GM12865 (cell line): ENCODE results near the gene SULT1E1.

ENCODE experiments used
- DNase-seq: peaks from one replicate; pipeline ENCODE4 v3.0.0; 2010; ENCODE audit warnings: low read depth
- H3K4me3 ChIP-seq: 2 replicates; pipeline ENCODE4 v1.5.1; 2011; ENCODE audit warnings: mild to moderate bottlenecking, low read depth, low read length, control low read depth
- TF ChIP-seq, protein P1 (sequence below): IDR thresholded peaks from 2 replicates; pipeline ENCODE4 v1.5.1; 2011; ENCODE audit warnings: low read length, control low read depth, low read depth, inconsistent platforms; ENCODE audit not compliant: insufficient read depth; ENCODE audit errors: missing control alignments

SULT1E1 gene

DNA sequence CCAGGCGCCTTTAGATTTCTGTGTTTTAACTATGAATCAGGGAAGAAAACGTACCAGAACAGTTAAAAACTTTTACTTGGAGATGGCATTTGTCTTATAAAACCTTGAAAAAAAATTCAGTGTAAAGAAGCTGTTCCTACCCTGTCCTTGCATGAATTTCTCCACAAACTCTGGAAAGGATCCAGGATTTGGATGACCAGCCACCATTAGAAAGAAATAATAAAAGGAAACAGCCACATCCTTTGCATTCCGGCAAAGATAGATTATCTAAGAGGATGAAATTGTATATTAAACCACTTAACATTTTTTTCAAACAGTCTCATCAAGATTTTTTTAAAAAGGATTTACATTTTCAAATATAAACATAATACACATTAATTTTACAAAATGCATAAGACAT, 10.6 kb downstream of the SULT1E1 start:
- no peak overlapping the region for H3K4me3 ChIP-seq
- TF ChIP-seq, protein P1, sequence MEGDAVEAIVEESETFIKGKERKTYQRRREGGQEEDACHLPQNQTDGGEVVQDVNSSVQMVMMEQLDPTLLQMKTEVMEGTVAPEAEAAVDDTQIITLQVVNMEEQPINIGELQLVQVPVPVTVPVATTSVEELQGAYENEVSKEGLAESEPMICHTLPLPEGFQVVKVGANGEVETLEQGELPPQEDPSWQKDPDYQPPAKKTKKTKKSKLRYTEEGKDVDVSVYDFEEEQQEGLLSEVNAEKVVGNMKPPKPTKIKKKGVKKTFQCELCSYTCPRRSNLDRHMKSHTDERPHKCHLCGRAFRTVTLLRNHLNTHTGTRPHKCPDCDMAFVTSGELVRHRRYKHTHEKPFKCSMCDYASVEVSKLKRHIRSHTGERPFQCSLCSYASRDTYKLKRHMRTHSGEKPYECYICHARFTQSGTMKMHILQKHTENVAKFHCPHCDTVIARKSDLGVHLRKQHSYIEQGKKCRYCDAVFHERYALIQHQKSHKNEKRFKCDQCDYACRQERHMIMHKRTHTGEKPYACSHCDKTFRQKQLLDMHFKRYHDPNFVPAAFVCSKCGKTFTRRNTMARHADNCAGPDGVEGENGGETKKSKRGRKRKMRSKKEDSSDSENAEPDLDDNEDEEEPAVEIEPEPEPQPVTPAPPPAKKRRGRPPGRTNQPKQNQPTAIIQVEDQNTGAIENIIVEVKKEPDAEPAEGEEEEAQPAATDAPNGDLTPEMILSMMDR, result no peak
- no peak for DNase-seq

DNA sequence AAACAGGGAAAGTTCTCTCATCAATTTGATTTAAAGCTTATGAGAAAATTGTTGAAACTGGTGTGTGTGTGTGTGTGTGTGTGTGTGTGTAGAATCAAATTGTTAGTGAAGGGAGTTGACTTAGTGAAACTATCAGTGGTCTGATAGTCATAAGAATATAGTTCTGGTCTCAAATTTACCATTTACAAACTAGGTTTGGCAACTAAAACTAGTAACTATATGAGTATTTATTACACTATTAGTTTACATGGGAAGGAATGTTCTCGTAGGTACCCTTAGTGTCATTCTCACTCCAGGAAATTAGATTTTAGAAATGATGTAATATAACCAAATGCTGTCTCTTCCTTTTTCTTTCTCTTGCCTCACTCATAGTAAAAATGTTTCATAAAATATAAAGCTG, 11.9 kb downstream of the SULT1E1 start:
- no peak for DNase-seq
- TF ChIP-seq, protein P1, result no peak
- no peak overlapping the region for H3K4me3 ChIP-seq

DNA sequence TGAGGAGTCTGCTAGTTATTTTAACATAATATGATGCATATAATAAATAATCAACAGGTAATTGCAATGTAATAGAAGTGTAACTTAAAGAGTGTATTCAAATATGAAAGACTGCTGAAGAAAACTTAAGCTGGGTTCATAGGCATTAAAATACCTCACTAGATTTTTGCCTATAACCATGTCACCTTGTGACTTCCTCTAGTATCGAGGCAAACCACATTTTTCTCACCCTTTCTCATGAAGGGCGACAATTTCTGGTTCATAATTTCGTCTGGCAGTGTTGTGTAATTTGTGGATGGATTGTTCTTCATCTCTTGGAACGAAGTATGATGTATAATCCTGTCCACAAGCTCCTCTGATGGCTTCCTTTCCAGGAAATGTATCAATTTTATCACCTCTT, 16.0 kb downstream of the SULT1E1 start:
- no peak overlapping the region for H3K4me3 ChIP-seq
- no peak for DNase-seq
- TF ChIP-seq, protein P1, result no peak

DNA sequence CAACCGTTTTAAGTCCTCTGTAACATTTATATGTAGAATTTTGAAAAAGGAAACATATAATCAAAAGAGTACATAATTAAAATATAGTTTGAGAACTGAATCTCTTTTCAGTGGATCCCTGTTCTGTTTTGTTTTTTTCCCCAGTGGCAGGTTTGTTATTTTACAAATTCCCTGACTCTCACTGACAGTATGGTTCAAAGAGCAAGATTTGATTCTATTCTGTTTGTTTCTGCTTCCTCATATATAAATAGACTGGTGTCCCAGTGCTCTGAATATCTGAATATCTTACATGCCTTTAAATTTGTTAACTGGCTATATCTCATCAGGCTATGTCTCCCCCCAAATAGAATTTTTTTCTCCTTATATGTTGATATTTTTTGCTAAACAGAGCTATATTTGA, 16.6 kb downstream of the SULT1E1 start:
- TF ChIP-seq, protein P1, result no peak
- H3K4me3 ChIP-seq, result no peak overlapping the region

DNA sequence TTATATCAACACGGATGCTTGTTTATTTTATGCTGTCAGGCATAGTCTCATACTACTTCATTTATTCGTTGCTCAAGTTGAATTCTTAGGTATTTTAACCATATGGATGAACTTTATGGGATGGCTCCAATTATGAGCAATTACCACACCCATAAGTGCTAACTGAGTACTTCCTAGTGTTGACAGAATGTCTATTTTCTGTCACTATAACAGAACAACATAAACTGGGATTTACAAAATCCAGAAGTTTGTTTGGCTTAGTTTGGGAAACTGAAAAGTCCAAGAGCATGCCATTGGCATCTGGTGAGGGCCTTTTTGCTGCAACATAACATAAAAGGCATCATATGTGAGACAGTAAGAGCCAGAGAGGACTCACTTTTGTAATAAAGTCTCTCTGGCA, 21.0 kb downstream of the SULT1E1 start:
- H3K4me3 ChIP-seq, result no peak overlapping the region
- no peak for DNase-seq
- TF ChIP-seq, protein P1, result no peak

More for the DNA sequence above, 16.6 kb downstream of the SULT1E1 start:
- DNase-seq, result no peak

DNA sequence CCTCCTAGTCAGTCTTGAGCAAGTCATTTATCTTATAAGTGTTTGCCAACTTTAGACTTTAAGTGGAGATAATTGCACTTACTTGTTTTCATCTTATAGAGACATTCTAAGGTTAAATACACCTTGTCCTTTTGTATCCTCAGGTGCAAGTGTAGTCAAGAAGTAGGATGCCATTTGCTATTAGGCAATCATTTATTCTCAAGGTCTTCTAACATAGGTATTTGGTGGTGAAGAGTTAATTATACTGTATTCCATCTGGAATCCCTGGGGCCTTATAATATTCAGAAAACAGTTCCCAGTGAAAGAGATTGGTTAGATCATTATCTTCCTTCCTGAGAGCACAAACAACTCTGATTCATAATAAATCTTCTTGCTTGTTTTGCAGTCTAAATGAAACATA, 23.7 kb downstream of the SULT1E1 start:
- TF ChIP-seq, protein P1, result no peak
- DNase-seq, result no peak
- H3K4me3 ChIP-seq, result no peak overlapping the region

DNA sequence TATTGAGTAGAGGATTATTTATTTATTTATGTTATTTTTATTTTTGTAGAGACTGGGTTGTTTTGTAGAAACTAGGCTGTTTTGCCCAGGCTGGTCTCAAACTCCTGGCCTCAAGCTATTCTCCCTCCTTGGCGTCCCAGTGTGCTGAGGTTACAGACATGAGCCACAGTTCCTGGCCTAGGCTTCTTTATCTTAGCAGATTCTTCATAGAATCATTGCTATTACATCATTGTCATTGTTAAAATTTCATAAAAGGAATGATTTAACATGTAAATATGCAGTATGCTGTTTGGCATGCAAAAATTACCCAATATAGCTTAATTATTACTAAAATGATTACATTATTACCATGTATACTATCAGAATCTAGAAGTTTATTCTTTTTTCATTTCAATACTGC, 24.2 kb downstream of the SULT1E1 start:
- H3K4me3 ChIP-seq, result no peak overlapping the region
- DNase-seq, result no peak
- TF ChIP-seq, protein P1, result no peak
